H9 (cell line): Measurements from ENCODE around the gene GAN. TPM values are rescaled to one million over a fixed set of nuclear protein-coding genes. Genes with fewer than 3 reads are reported as not detected.

Experiments used
- DNase-seq: peaks from one replicate; pipeline ENCODE4 v3.0.0-alpha.2; 2017
- H2AFZ ChIP-seq: one replicate; pipeline ENCODE4 v1.6.1; 2013; ENCODE audit warnings: mild to moderate bottlenecking, low read length, control low read depth, moderate library complexity
- H2AK5ac ChIP-seq: 2 replicates; pipeline ENCODE4 v1.6.1; 2013; ENCODE audit warnings: low read length, control low read depth, mixed read lengths; ENCODE audit not compliant: insufficient read length
- H2BK120ac ChIP-seq: one replicate; pipeline ENCODE4 v1.6.1; 2013; ENCODE audit warnings: low read depth, mild to moderate bottlenecking, low read length, control low read depth, inconsistent platforms; ENCODE audit not compliant: poor library complexity, severe bottlenecking
- H2BK12ac ChIP-seq: 2 replicates; pipeline ENCODE4 v1.6.1; 2013; ENCODE audit warnings: low read length, control low read depth, mixed read lengths, low read depth; ENCODE audit not compliant: insufficient read length
- H2BK15ac ChIP-seq: 2 replicates; pipeline ENCODE4 v1.6.1; 2013; ENCODE audit warnings: low read depth, low read length, control low read depth
- H2BK20ac ChIP-seq: one replicate; pipeline ENCODE4 v1.6.1; 2013; ENCODE audit warnings: low read depth, mild to moderate bottlenecking, low read length, control low read depth, inconsistent platforms; ENCODE audit not compliant: poor library complexity, severe bottlenecking
- H2BK5ac ChIP-seq: 2 replicates; pipeline ENCODE4 v1.6.1; 2013; ENCODE audit warnings: low read length, control low read depth, mixed read lengths; ENCODE audit not compliant: insufficient read length
- H3K14ac ChIP-seq: 2 replicates; pipeline ENCODE4 v1.6.1; 2013; ENCODE audit warnings: low read length, control low read depth; ENCODE audit not compliant: insufficient read depth
- H3K18ac ChIP-seq: 2 replicates; pipeline ENCODE4 v1.6.1; 2013; ENCODE audit warnings: low read depth, mild to moderate bottlenecking, mixed read lengths, low read length, control low read depth; ENCODE audit not compliant: insufficient read length
- H3K23ac ChIP-seq: 2 replicates; pipeline ENCODE4 v1.6.1; 2013; ENCODE audit warnings: low read length, control low read depth, mixed read lengths, low read depth; ENCODE audit not compliant: insufficient read length
- H3K23me2 ChIP-seq: 2 replicates; pipeline ENCODE4 v1.6.1; 2013; ENCODE audit warnings: low read depth, mild to moderate bottlenecking, mixed read lengths, low read length, control low read depth; ENCODE audit not compliant: insufficient read length, poor library complexity, severe bottlenecking
- H3K27ac ChIP-seq: 2 replicates; pipeline ENCODE4 v1.5.1; 2013; ENCODE audit warnings: low read length, control low read depth, mixed read lengths, low read depth; ENCODE audit not compliant: insufficient read length
- H3K27me3 ChIP-seq: 2 replicates; pipeline ENCODE4 v1.6.1; 2013; ENCODE audit warnings: low read length, control low read depth, inconsistent platforms; ENCODE audit not compliant: insufficient read depth
- H3K4ac ChIP-seq: 2 replicates; pipeline ENCODE4 v1.6.1; 2013; ENCODE audit warnings: low read depth, mild to moderate bottlenecking, control low read depth, inconsistent platforms, low read length, moderate library complexity
- H3K4me1 ChIP-seq: 2 replicates; pipeline ENCODE4 v1.6.1; 2013; ENCODE audit warnings: low read length, control low read depth, inconsistent platforms; ENCODE audit not compliant: insufficient read depth
- H3K4me2 ChIP-seq: 2 replicates; pipeline ENCODE4 v1.6.1; 2013; ENCODE audit warnings: low read length, control low read depth, mixed read lengths; ENCODE audit not compliant: insufficient read length, insufficient read depth
- H3K56ac ChIP-seq: 2 replicates; pipeline ENCODE4 v1.6.1; 2013; ENCODE audit warnings: low read depth, mild to moderate bottlenecking, mixed read lengths, low read length, control low read depth; ENCODE audit not compliant: insufficient read length
- H3K79me1 ChIP-seq: 2 replicates; pipeline ENCODE4 v1.6.1; 2013; ENCODE audit warnings: low read depth, mild to moderate bottlenecking, moderate library complexity, low read length, control low read depth, inconsistent platforms; ENCODE audit not compliant: insufficient read depth, poor library complexity, severe bottlenecking
- H3K79me2 ChIP-seq: 2 replicates; pipeline ENCODE4 v1.6.1; 2013; ENCODE audit warnings: low read length, control low read depth, inconsistent platforms; ENCODE audit not compliant: insufficient read depth
- H3K9ac ChIP-seq: 2 replicates; pipeline ENCODE4 v1.6.1; 2013; ENCODE audit warnings: low read length, control low read depth, mixed read lengths; ENCODE audit not compliant: insufficient read length; ENCODE audit errors: extremely low read depth
- H3K9me3 ChIP-seq: one replicate; pipeline ENCODE4 v1.6.1; 2013; ENCODE audit warnings: low read depth, low read length, inconsistent platforms; ENCODE audit not compliant: control insufficient read depth
- H3T11ph ChIP-seq: one replicate; pipeline ENCODE4 v1.6.1; 2013; ENCODE audit warnings: mild to moderate bottlenecking, low read length, control low read depth, inconsistent platforms
- H4K20me1 ChIP-seq: one replicate; pipeline ENCODE4 v1.6.1; 2013; ENCODE audit not compliant: control insufficient read depth, insufficient read length, insufficient read depth
- H4K5ac ChIP-seq: 2 replicates; pipeline ENCODE4 v1.6.1; 2013; ENCODE audit warnings: low read depth, mild to moderate bottlenecking, mixed read lengths, low read length, control low read depth; ENCODE audit not compliant: insufficient read length
- H4K8ac ChIP-seq: replicated peaks from 2 replicates; pipeline ENCODE4 v1.6.1; 2013; ENCODE audit warnings: low read length, control low read depth, mixed read lengths, low read depth; ENCODE audit not compliant: insufficient read length
- H4K91ac ChIP-seq: 2 replicates; pipeline ENCODE4 v1.6.1; 2013; ENCODE audit warnings: low read depth, mild to moderate bottlenecking, moderate library complexity, mixed read lengths, low read length, control low read depth; ENCODE audit not compliant: insufficient read length
- H3K27ac Mint-ChIP-seq, 3 experiments: 2 replicates in 2 of 3; 3 replicates in 1 of 3; pipeline ENCODE4 v1.8.0; 2020 to 2021; ENCODE audit warnings: mixed read lengths in 3 of 3, mild to moderate bottlenecking in 1 of 3, moderate library complexity in 1 of 3
- H3K27me3 Mint-ChIP-seq: 2 replicates; pipeline ENCODE4 v1.8.0; 2021; ENCODE audit warnings: low read depth, mild to moderate bottlenecking, moderate library complexity, mixed read lengths
- H3K36me3 Mint-ChIP-seq, 3 experiments: 2 replicates in 2 of 3; 3 replicates in 1 of 3; pipeline ENCODE4 v1.8.0; 2020 to 2021; ENCODE audit warnings: low read depth in 3 of 3, mixed read lengths in 3 of 3; ENCODE audit not compliant: insufficient read depth in 1 of 3
- H3K4me1 Mint-ChIP-seq, 2 experiments: 2 replicates each; pipeline ENCODE4 v1.8.0; 2020; ENCODE audit warnings: mixed read lengths in 2 of 2
- H3K4me3 Mint-ChIP-seq, 2 experiments: 2 replicates in 1 of 2; 3 replicates in 1 of 2; pipeline ENCODE4 v1.8.0; 2020 to 2021; ENCODE audit warnings: mild to moderate bottlenecking in 2 of 2, mixed read lengths in 2 of 2, moderate library complexity in 1 of 2
- H3K9me3 Mint-ChIP-seq, 2 experiments: 2 replicates in 1 of 2; 3 replicates in 1 of 2; pipeline ENCODE4 v1.8.0; 2020; ENCODE audit warnings: mild to moderate bottlenecking in 2 of 2, mixed read lengths in 2 of 2, moderate library complexity in 1 of 2
- CTCF ChIP-seq: fragments of 200-600 bp; sonication (generic); conservative IDR thresholded peaks from 3 replicates; pipeline ENCODE4 v1.8.0; 2021; ENCODE audit warnings: antibody characterized with exemption, mild to moderate bottlenecking
- total RNA-seq: library from RNA; stranded (reverse); gene quantifications from 2 replicates; pipeline ENCODE4 v1.2.1, GENCODE V29; 2021

GAN gene
- total RNA-seq, 1 experiment from 2014 or later = 20.9 TPM

GRCh38 chr16:81384006-81384405 is 69.2 kb downstream of the GAN start:
- Mint-ChIP-seq H3K4me3 (no peak overlapping the region), H3K9me3 (no peaks in the 10 kb centered on the region), H3K36me3 (peaks cover 0 to 12% (median 2%) of the 10 kb centered on the region in 3 experiments; a peak in 3 of 7 replicates), H3K27me3 (no peaks in the 10 kb centered on the region), H3K4me1 (peaks cover 16 to 31% of the 10 kb centered on the region in 2 experiments), H3K27ac (peak overlapping the region in 2 of 3 experiments; percentile 52 to 59; a peak in 4 of 7 replicates)
- Histone ChIP-seq H2BK20ac (no peak overlapping the region), H2AK5ac (no peak overlapping the region), H3K9ac (no peak overlapping the region), H4K8ac (no peak overlapping the region), H3T11ph (no peak overlapping the region), H2BK5ac (no peak overlapping the region), H3K9me3 (no peaks in the 10 kb centered on the region), H3K14ac (no peak overlapping the region), H2AFZ (no peak overlapping the region), H3K4me2 (no peak overlapping the region), H2BK12ac (no peak overlapping the region), H2BK15ac (no peak overlapping the region), H4K20me1 (no peaks in the 10 kb centered on the region), H3K79me2 (no peaks in the 10 kb centered on the region), H2BK120ac (no peak overlapping the region), H3K23ac (no peak overlapping the region), H3K23me2 (no peaks in the 10 kb centered on the region), H3K4ac (no peak overlapping the region), H4K5ac (no peak overlapping the region), H4K91ac (no peak overlapping the region), H3K18ac (no peak overlapping the region), H3K56ac (no peak overlapping the region), H3K4me1 (peaks cover 2% of the 10 kb centered on the region; the same call in 1 of the 2 replicates), H3K27me3 (no peaks in the 10 kb centered on the region), H3K79me1 (no peaks in the 10 kb centered on the region), H3K27ac (no peak overlapping the region)
- no peak for TF ChIP-seq CTCF
- no peak for DNase-seq
